Measurements from ENCODE around the gene RACGAP1.

The RACGAP1 gene

DNA sequence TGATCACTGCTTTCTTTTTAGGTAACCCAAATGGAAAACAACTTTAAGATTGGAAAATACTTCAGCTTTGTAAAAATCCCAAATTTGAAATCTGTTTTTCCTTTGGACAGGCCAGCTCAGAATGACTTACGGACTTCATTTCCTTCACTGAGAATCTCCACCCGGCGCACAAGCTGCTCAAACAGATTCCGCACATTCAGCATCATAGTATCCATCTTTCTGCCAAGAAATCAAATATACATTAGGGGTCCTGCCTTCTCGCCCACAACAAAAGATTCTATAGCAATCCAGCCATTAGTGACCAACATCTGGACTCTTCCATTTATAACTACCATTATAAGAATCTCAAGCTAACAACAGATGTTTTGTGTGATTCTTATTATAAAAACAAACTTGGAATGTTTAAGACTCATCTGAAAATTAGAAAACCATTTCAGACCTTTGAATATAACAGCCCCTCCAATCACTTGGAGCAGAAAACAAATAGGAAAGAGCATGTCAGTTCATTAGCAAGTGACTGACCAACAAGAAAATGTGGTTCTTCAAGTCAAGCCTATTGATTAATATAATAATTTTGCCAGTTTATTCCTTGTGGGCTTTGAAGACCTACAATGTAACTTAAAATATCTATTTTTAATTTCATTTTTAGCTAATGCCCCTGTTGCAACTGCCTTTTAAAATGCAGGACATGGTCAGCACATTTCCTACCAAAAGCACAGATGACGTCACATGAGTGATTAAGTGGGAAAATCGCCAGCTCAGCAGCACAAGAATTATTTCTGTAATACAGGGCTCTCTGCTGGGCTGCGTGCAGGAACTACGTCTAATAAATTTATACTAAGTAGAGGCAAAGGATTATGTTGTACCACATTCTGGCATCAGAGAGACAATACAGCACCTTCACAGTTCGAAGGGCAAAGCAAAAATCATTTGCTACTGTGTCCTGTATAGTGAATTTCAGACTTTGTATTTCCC, 8.5 kb downstream of the RACGAP1 start:
- H3K9me3 ChIP-seq (ENCODE audit: control insufficient read depth, low read length) = no peaks in the 10 kb centered on the region
- H3K36me3 ChIP-seq (ENCODE audit: control insufficient read depth, insufficient read depth, low read length) = peaks cover 3% of the 10 kb centered on the region
- no peak overlapping the region for H3K4me3 ChIP-seq (ENCODE audit: insufficient read depth, low read depth, low read length, poor library complexity, severe bottlenecking)
- H3K27ac ChIP-seq (ENCODE audit: insufficient read depth, low read length, poor library complexity, severe bottlenecking) = no peak overlapping the region
- DNase-seq = no peak
- no peaks in the 10 kb centered on the region for H3K27me3 ChIP-seq (replicated peaks; ENCODE audit: control insufficient read depth, insufficient read depth, low read length, poor library complexity, severe bottlenecking)
- no peaks in the 10 kb centered on the region for H3K4me1 ChIP-seq (ENCODE audit: control insufficient read depth, insufficient read depth, low read length, poor library complexity, severe bottlenecking)

- DNase-seq = no peak
- no peaks in the 10 kb centered on the region for H3K9me3 ChIP-seq (ENCODE audit: control insufficient read depth, low read length)
- H3K4me1 ChIP-seq (ENCODE audit: control insufficient read depth, insufficient read depth, low read length, poor library complexity, severe bottlenecking) = no peaks in the 10 kb centered on the region
- H3K36me3 ChIP-seq (ENCODE audit: control insufficient read depth, insufficient read depth, low read length) = peaks cover 3% of the 10 kb centered on the region
- H3K27ac ChIP-seq (ENCODE audit: insufficient read depth, low read length, poor library complexity, severe bottlenecking) = no peak overlapping the region
- no peaks in the 10 kb centered on the region for H3K27me3 ChIP-seq (replicated peaks; ENCODE audit: control insufficient read depth, insufficient read depth, low read length, poor library complexity, severe bottlenecking)
- H3K4me3 ChIP-seq (ENCODE audit: insufficient read depth, low read depth, low read length, poor library complexity, severe bottlenecking) = no peak overlapping the region
These were observed 11.0 kb downstream of the RACGAP1 start for GRCh38 chr12:50014342-50014741.

GRCh38 chr12:50013361-50014147, 11.7 kb downstream of the RACGAP1 start:
- H3K4me3 ChIP-seq (ENCODE audit: insufficient read depth, low read depth, low read length, poor library complexity, severe bottlenecking) = no peak overlapping the region
- H3K27ac ChIP-seq (ENCODE audit: insufficient read depth, low read length, poor library complexity, severe bottlenecking) = no peak overlapping the region
- no peaks in the 10 kb centered on the region for H3K4me1 ChIP-seq (ENCODE audit: control insufficient read depth, insufficient read depth, low read length, poor library complexity, severe bottlenecking)
- no peaks in the 10 kb centered on the region for H3K27me3 ChIP-seq (replicated peaks; ENCODE audit: control insufficient read depth, insufficient read depth, low read length, poor library complexity, severe bottlenecking)
- H3K9me3 ChIP-seq (ENCODE audit: control insufficient read depth, low read length) = no peaks in the 10 kb centered on the region
- no peak for DNase-seq
- peaks cover 3% of the 10 kb centered on the region for H3K36me3 ChIP-seq (ENCODE audit: control insufficient read depth, insufficient read depth, low read length)

DNA sequence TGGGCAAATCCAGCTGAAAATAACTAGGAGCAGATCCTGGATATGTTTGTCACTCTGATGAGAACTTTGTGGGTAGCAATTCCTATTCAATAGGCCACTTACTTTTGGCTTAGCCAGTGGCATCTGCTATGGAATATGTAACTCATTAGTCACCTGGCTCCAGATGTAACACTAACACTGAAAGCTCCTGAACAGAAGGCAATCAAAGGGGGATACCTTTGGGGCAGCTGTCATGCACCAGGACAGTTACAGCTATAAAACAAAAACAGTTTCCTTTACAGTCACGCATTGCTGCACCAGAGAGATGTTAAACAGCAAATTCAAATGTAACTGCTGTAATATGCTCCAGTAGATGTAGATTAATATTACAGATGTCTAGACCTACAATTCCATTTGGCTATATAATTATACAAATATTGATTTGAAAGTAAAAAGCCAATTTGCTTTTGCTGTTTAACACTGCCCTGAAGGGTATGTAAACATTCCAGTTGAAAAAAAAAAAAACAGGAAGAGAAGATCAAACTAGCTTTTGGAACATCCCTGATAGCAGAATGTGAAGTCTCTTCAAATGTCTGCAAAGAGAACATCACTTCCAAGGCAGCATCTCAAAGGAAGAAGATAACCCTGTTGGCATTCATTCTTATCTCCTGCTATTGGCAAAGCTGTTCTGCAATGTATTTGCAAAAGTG, 18.4 kb downstream of the RACGAP1 start:
- Histone ChIP-seq H3K27ac (ENCODE audit: insufficient read depth, low read length, poor library complexity, severe bottlenecking) (no peak overlapping the region), H3K4me1 (ENCODE audit: control insufficient read depth, insufficient read depth, low read length, poor library complexity, severe bottlenecking) (no peaks in the 10 kb centered on the region), H3K4me3 (ENCODE audit: insufficient read depth, low read depth, low read length, poor library complexity, severe bottlenecking) (no peak overlapping the region), H3K9me3 (ENCODE audit: control insufficient read depth, low read length) (no peaks in the 10 kb centered on the region), H3K27me3 (replicated peaks; ENCODE audit: control insufficient read depth, insufficient read depth, low read length, poor library complexity, severe bottlenecking) (no peaks in the 10 kb centered on the region), H3K36me3 (ENCODE audit: control insufficient read depth, insufficient read depth, low read length) (no peaks in the 10 kb centered on the region)
- DNase-seq = no peak

DNA sequence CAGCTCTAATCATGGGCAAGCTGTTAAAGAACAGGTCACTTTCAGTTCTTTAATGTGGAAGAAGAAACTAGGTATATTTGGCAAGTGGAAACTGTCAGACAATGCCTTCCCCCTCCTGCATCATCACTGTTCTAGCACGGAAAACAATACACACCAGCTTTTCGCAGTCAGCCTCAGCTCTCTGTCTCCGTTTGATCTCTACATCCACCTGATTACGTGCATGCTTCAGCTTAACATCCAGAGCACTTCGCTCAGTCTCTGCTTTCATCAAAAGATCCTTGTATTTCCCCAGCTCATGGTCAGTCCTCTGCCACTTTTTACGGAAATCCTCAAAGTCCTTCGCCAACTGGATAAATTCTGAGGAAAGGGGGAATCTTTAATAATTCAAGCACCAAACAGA, 19.0 kb downstream of the RACGAP1 start:
- Histone ChIP-seq H3K9me3 (ENCODE audit: control insufficient read depth, low read length) (no peaks in the 10 kb centered on the region), H3K27me3 (replicated peaks; ENCODE audit: control insufficient read depth, insufficient read depth, low read length, poor library complexity, severe bottlenecking) (no peaks in the 10 kb centered on the region), H3K4me1 (ENCODE audit: control insufficient read depth, insufficient read depth, low read length, poor library complexity, severe bottlenecking) (no peaks in the 10 kb centered on the region), H3K4me3 (ENCODE audit: insufficient read depth, low read depth, low read length, poor library complexity, severe bottlenecking) (no peak overlapping the region), H3K36me3 (ENCODE audit: control insufficient read depth, insufficient read depth, low read length) (peaks cover 5% of the 10 kb centered on the region), H3K27ac (ENCODE audit: insufficient read depth, low read length, poor library complexity, severe bottlenecking) (no peak overlapping the region)
- no peak for DNase-seq

DNA sequence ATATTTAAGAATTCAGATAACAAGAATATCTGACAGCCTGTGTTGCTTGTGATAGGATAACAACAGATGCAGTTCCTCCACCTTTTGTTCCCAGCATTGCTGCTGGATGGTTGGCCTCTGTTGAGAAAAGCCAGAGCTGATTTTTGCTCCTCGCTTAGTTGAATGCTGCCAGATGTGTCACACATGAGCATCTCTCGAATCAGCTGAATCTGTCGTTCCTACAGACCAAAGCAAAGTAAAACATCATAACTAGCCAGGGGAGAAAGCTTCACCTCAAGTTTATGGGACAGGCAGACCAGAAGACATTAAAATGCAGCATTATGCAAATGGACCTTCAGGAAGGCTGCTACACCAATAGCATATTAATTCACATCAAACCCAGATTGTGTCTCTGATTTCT, 20.1 kb downstream of the RACGAP1 start:
- no peak for DNase-seq
- H3K9me3 ChIP-seq (ENCODE audit: control insufficient read depth, low read length) = no peaks in the 10 kb centered on the region
- no peaks in the 10 kb centered on the region for H3K4me1 ChIP-seq (ENCODE audit: control insufficient read depth, insufficient read depth, low read length, poor library complexity, severe bottlenecking)
- no peak overlapping the region for H3K27ac ChIP-seq (ENCODE audit: insufficient read depth, low read length, poor library complexity, severe bottlenecking)
- H3K4me3 ChIP-seq (ENCODE audit: insufficient read depth, low read depth, low read length, poor library complexity, severe bottlenecking) = no peak overlapping the region
- H3K27me3 ChIP-seq (replicated peaks; ENCODE audit: control insufficient read depth, insufficient read depth, low read length, poor library complexity, severe bottlenecking) = no peaks in the 10 kb centered on the region
- peaks cover 5% of the 10 kb centered on the region for H3K36me3 ChIP-seq (ENCODE audit: control insufficient read depth, insufficient read depth, low read length)

- H3K9me3 ChIP-seq (ENCODE audit: control insufficient read depth, low read length) = no peaks in the 10 kb centered on the region
- no peaks in the 10 kb centered on the region for H3K4me1 ChIP-seq (ENCODE audit: control insufficient read depth, insufficient read depth, low read length, poor library complexity, severe bottlenecking)
- H3K27me3 ChIP-seq (replicated peaks; ENCODE audit: control insufficient read depth, insufficient read depth, low read length, poor library complexity, severe bottlenecking) = no peaks in the 10 kb centered on the region
- no peak overlapping the region for H3K27ac ChIP-seq (ENCODE audit: insufficient read depth, low read length, poor library complexity, severe bottlenecking)
- DNase-seq = no peak
- peaks cover 5% of the 10 kb centered on the region for H3K36me3 ChIP-seq (ENCODE audit: control insufficient read depth, insufficient read depth, low read length)
- no peak overlapping the region for H3K4me3 ChIP-seq (ENCODE audit: insufficient read depth, low read depth, low read length, poor library complexity, severe bottlenecking)
These were observed 20.6 kb downstream of the RACGAP1 start for GRCh38 chr12:50004696-50005095.

DNA sequence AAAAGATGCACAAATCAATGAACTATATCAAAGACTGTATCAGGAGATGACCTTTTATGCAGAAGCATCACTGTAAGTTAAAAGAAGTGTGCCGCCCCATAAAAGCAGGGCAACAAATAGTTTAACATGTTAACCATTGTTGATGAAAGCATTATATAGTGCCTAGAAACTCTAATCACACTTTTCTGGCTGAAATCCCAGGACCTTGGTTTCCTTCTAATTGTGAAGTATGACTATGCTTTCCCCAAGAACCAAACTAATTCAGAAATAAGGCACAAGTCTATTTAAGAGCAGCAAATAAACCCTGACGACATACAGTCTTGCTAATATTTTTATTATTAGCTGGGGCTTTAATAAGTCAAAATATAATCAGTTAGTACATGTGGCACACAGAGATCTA, 21.7 kb downstream of the RACGAP1 start:
- H3K4me3 ChIP-seq (ENCODE audit: insufficient read depth, low read depth, low read length, poor library complexity, severe bottlenecking) = no peak overlapping the region
- no peaks in the 10 kb centered on the region for H3K4me1 ChIP-seq (ENCODE audit: control insufficient read depth, insufficient read depth, low read length, poor library complexity, severe bottlenecking)
- DNase-seq = no peak
- H3K36me3 ChIP-seq (ENCODE audit: control insufficient read depth, insufficient read depth, low read length) = peaks cover 5% of the 10 kb centered on the region
- H3K9me3 ChIP-seq (ENCODE audit: control insufficient read depth, low read length) = no peaks in the 10 kb centered on the region
- H3K27ac ChIP-seq (ENCODE audit: insufficient read depth, low read length, poor library complexity, severe bottlenecking) = no peak overlapping the region
- no peaks in the 10 kb centered on the region for H3K27me3 ChIP-seq (replicated peaks; ENCODE audit: control insufficient read depth, insufficient read depth, low read length, poor library complexity, severe bottlenecking)

DNA sequence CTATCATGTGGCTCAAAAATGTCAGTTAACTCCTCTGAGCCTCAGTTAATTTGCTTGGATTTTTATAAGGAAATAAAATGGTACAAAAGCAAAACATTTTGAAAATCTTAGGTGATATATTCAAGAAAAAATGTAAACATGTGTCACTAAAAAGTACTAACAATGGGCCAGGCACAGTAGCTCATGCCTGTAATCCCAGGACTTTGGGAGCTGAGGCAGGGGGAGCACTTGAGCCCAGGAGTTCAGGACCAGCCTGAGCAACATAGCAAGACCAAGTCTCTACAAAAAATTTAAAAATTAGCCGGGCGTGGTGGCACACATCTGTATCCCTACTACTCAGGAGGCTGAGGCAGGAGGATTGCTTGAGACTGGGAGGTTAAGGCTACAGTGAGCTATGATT, 26.8 kb downstream of the RACGAP1 start:
- Histone ChIP-seq H3K4me1 (ENCODE audit: control insufficient read depth, insufficient read depth, low read length, poor library complexity, severe bottlenecking) (no peaks in the 10 kb centered on the region), H3K4me3 (ENCODE audit: insufficient read depth, low read depth, low read length, poor library complexity, severe bottlenecking) (no peak overlapping the region), H3K9me3 (ENCODE audit: control insufficient read depth, low read length) (no peaks in the 10 kb centered on the region), H3K27ac (ENCODE audit: insufficient read depth, low read length, poor library complexity, severe bottlenecking) (no peak overlapping the region), H3K36me3 (ENCODE audit: control insufficient read depth, insufficient read depth, low read length) (peaks cover 13% of the 10 kb centered on the region), H3K27me3 (replicated peaks; ENCODE audit: control insufficient read depth, insufficient read depth, low read length, poor library complexity, severe bottlenecking) (no peaks in the 10 kb centered on the region)
- DNase-seq = no peak
